GM18870 (cell line): ENCODE data around the gene ADAMTS4.

Experiments used
- ATAC-seq: cut with Tn5 transposase; IDR thresholded peaks from one replicate; pipeline ENCODE4 v1.9.1; 2021; ENCODE audit warnings: moderate library complexity; ENCODE audit not compliant: unreplicated experiment

Gene ADAMTS4

GRCh38 chr1:161219078-161219892 lies 20.4 kb upstream of the ADAMTS4 start:
- ATAC-seq, result no peak

GRCh38 chr1:161218301-161219077 lies 19.6 kb upstream of the ADAMTS4 start:
- no peak for ATAC-seq

- no peak for ATAC-seq
Observed at GRCh38 chr1:161217831-161218230, 19.0 kb upstream of the ADAMTS4 start.

- ATAC-seq, result peak; percentile 79
Observed at GRCh38 chr1:161216945-161217712, 18.3 kb upstream of the ADAMTS4 start.

GRCh38 chr1:161215076-161215475 lies 16.2 kb upstream of the ADAMTS4 start, which contains the start of gene FCER1G:
TSS of gene FCER1G (plus strand) at chr1:161215295. CDS start at chr1:161215322, 27 bp downstream.
- no peak for ATAC-seq

GRCh38 chr1:161214369-161214768 lies 15.5 kb upstream of the ADAMTS4 start:
- no peak for ATAC-seq

GRCh38 chr1:161209790-161210409 lies 11.0 kb upstream of the ADAMTS4 start:
- no peak for ATAC-seq

- ATAC-seq, result no peak
Observed at GRCh38 chr1:161207173-161207572, 8.3 kb upstream of the ADAMTS4 start.

GRCh38 chr1:161206411-161207140 lies 7.7 kb upstream of the ADAMTS4 start:
- ATAC-seq, result no peak

GRCh38 chr1:161201836-161202712 lies 3.2 kb upstream of the ADAMTS4 start, which contains the start of gene NDUFS2:
TSS of gene NDUFS2 (plus strand) at chr1:161202367. CDS start at chr1:161202386, 19 bp downstream.
- ATAC-seq, result peak; percentile 74

- ATAC-seq, result no peak
Observed at GRCh38 chr1:161200992-161201835, 2.4 kb upstream of the ADAMTS4 start.

- no peak for ATAC-seq
Observed at GRCh38 chr1:161200421-161200991, 1.7 kb upstream of the ADAMTS4 start.

GRCh38 chr1:161199506-161200139 lies 769 bp upstream of the ADAMTS4 start:
- ATAC-seq, result no peak

- no peak for ATAC-seq
Observed at GRCh38 chr1:161198194-161198896, 509 bp downstream of the ADAMTS4 start.

GRCh38 chr1:161197560-161198193 lies 1.2 kb downstream of the ADAMTS4 start:
- no peak for ATAC-seq
